IPS-20b (cell line): ENCODE measurements around the gene OR4X2.
"Not testable (repeated sequence)": the region's sequence is repeated elsewhere in the genome, so short reads cannot be mapped to it uniquely, and the experiment has no call there.

ENCODE experiments used
- H3K27ac ChIP-seq: one replicate; pipeline ENCODE4 v1.5.1; 2013; ENCODE audit warnings: low read length
- H3K27me3 ChIP-seq: 2 replicates; pipeline ENCODE4 v1.6.1; 2013; ENCODE audit warnings: mild to moderate bottlenecking, low read length, inconsistent platforms; ENCODE audit not compliant: insufficient read depth
- H3K36me3 ChIP-seq: 2 replicates; pipeline ENCODE4 v1.6.1; 2013; ENCODE audit warnings: low read depth, mild to moderate bottlenecking, inconsistent platforms, low read length, moderate library complexity; ENCODE audit not compliant: insufficient read depth
- H3K4me1 ChIP-seq: 2 replicates; pipeline ENCODE4 v1.6.1; 2013; ENCODE audit warnings: mild to moderate bottlenecking, control low read depth, inconsistent platforms, low read length, moderate library complexity; ENCODE audit not compliant: insufficient read depth
- H3K4me3 ChIP-seq: 2 replicates; pipeline ENCODE4 v1.5.1; 2013; ENCODE audit warnings: mild to moderate bottlenecking, low read length, inconsistent platforms
- H3K9ac ChIP-seq: 2 replicates; pipeline ENCODE4 v1.6.1; 2013; ENCODE audit warnings: low read depth, mild to moderate bottlenecking, inconsistent platforms, low read length, moderate library complexity
- H3K9me3 ChIP-seq: 2 replicates; pipeline ENCODE4 v1.6.1; 2013; ENCODE audit warnings: mild to moderate bottlenecking, low read depth, low read length, inconsistent platforms; ENCODE audit not compliant: insufficient read depth

Gene OR4X2, protein sequence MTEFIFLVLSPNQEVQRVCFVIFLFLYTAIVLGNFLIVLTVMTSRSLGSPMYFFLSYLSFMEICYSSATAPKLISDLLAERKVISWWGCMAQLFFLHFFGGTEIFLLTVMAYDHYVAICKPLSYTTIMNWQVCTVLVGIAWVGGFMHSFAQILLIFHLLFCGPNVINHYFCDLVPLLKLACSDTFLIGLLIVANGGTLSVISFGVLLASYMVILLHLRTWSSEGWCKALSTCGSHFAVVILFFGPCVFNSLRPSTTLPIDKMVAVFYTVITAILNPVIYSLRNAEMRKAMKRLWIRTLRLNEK

DNA sequence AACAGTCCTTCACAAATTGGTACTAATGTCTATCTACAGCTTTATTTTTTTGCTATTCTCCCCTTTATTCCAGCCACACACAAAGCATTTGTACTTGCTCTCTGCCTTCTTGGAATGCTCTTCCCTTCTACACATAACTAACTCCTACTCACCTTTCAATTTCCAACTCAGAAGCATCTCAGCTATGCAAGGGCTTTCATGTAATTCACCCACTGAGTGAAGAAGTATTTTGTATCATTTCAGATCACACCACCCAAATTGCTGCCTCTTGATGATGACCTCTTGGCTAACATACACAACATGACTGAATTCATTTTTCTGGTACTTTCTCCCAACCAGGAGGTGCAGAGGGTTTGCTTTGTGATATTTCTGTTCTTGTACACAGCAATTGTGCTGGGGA, at the start of gene OR4X2:
Gene OR4X2, plus strand, starts transcription at position 301 of the 400 bp plus-strand sequence. Its CDS starts 0 bp downstream, at position 301.
- Histone ChIP-seq H3K27me3 (no peaks in the 10 kb centered on the region), H3K27ac (no peak within 1 kb of the TSS), H3K36me3 (no peaks in the 10 kb centered on the region), H3K4me1 (no peaks in the 10 kb centered on the region), H3K9me3 (peaks cover 82% of the 10 kb centered on the region), H3K4me3 (no peak within 1 kb of the TSS; the same call in 1 of the 2 replicates), H3K9ac (no peak within 1 kb of the TSS)

DNA sequence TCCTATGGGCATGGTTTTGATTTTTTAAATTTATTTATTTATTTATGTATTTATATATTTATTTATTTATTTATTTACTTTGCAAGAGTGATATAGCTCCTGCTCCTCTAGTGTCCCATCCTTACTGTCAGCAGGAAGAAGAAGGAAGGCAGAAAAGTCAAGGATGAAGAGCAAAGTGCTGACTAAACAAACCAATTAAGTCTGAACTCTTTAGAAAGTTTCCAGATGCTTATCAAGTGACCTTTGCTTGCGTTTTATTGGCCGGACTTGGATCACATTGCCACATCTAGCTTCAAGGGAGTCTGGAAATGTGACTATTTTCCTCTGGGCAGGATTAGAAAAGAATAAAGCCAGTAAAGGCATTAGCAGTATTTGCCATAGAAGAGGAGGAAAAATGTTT, 37.0 kb upstream of the OR4X2 start:
- Histone ChIP-seq H3K27me3 (no peaks in the 10 kb centered on the region), H3K9ac (no peak overlapping the region), H3K9me3 (peaks cover 85% of the 10 kb centered on the region)

DNA sequence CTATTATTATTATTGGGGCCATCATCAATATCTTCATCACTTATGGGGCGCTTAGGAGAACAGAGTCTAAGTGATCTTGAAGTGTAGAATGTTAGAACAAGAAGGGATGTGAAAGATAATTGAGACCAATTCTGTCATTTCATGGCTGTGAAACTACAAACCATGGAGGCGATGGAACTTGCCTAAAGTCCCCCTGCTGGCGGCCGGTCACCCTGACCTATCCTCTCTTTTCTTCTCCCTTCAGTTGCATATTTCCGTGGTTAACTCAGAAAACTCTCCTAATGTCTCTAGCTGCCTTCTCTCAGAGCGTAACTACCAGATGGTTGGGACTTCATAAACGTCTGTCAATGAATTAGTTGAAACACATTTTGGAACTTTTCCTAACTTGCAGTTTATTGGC, 34.9 kb upstream of the OR4X2 start:
- H3K27ac ChIP-seq: no peak overlapping the region
- H3K27me3 ChIP-seq: no peaks in the 10 kb centered on the region
- no peak overlapping the region for H3K4me3 ChIP-seq
- H3K4me1 ChIP-seq: no peaks in the 10 kb centered on the region
- H3K36me3 ChIP-seq: no peaks in the 10 kb centered on the region
- peaks cover 89% of the 10 kb centered on the region for H3K9me3 ChIP-seq
- no peak overlapping the region for H3K9ac ChIP-seq

More for the DNA sequence above, 37.0 kb upstream of the OR4X2 start:
- H3K27ac ChIP-seq: no peak overlapping the region
- no peaks in the 10 kb centered on the region for H3K36me3 ChIP-seq
- no peak overlapping the region for H3K4me3 ChIP-seq
- no peaks in the 10 kb centered on the region for H3K4me1 ChIP-seq

DNA sequence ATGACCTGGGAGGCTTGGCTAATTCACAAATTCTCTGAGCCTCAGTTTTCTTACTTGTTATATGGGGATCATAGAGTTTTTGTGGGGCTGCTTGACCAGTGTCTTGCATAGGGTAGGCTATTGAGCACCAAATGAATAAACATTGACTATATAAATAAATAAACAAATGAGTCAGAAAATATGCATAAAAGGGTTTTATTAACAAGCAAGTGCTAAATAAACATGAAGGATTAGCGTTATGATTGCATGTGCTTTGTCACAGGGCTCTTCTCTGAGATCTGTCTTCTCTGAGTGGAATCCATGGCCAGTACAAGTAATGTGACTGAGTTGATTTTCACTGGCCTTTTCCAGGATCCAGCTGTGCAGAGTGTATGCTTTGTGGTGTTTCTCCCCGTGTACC, 28.4 kb upstream of the OR4X2 start, which contains the start of gene OR4B1:
Gene OR4B1, plus strand, starts transcription at position 301 of the 400 bp plus-strand sequence. Its CDS starts 0 bp downstream, at position 301.
- H3K9me3 ChIP-seq: peaks cover 90% of the 10 kb centered on the region

DNA sequence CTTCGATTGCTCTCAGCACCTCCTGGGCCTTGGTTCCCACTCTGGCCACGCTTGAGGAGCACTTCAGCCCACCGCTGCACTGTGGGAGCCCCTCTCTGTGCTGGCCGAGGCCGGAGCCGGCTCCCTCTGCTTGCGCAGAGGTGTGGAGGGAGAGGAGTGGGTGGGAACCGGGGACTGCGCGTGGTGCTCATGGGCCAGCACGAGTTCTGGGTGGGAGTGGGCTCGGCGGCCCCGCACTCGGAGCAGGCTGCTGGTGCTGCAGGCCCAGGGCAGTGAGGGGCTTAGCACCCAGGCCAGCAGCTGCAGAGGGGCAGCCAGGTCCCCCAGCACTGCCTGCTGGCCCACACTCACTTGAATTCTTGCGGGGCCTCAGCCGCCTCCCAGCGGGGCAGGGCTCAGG, 16.1 kb upstream of the OR4X2 start:
- H3K9me3 ChIP-seq: peaks cover 54% of the 10 kb centered on the region
- no peak overlapping the region for H3K4me3 ChIP-seq
- H3K4me1 ChIP-seq: no peaks in the 10 kb centered on the region
- H3K27me3 ChIP-seq: no peaks in the 10 kb centered on the region
- H3K27ac ChIP-seq: no peak overlapping the region
- H3K36me3 ChIP-seq: no peaks in the 10 kb centered on the region
- no peak overlapping the region for H3K9ac ChIP-seq

More for the DNA sequence above, 28.4 kb upstream of the OR4X2 start, which contains the start of gene OR4B1:
- Histone ChIP-seq H3K4me3 (no peak within 1 kb of the TSS), H3K4me1 (no peaks in the 10 kb centered on the region), H3K27ac (no peak within 1 kb of the TSS), H3K36me3 (no peaks in the 10 kb centered on the region), H3K9ac (no peak within 1 kb of the TSS), H3K27me3 (no peaks in the 10 kb centered on the region)

DNA sequence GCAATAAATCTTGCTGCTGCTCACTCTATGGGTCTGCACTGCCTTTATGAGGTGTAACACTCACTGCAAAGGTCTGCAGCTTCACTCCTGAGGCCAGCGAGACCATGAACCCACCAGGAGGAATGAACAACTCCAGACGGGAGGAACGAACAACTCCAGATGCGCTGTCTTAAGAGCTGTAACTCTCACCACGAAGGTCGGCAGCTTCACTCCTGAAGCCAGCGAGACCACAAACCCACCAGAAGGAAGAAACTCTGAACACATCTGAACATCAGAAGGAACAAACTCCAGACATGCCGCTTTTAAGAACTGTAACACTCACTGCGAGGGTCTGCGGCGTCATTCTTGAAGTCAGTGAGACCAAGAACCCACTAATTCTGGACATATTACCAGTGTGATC, 14.8 kb upstream of the OR4X2 start:
- not testable (repeated sequence) for H3K36me3 ChIP-seq, H3K27ac ChIP-seq, H3K4me1 ChIP-seq, H3K9ac ChIP-seq, H3K27me3 ChIP-seq, H3K4me3 ChIP-seq
- H3K9me3 ChIP-seq: peaks cover 42% of the 10 kb centered on the region

DNA sequence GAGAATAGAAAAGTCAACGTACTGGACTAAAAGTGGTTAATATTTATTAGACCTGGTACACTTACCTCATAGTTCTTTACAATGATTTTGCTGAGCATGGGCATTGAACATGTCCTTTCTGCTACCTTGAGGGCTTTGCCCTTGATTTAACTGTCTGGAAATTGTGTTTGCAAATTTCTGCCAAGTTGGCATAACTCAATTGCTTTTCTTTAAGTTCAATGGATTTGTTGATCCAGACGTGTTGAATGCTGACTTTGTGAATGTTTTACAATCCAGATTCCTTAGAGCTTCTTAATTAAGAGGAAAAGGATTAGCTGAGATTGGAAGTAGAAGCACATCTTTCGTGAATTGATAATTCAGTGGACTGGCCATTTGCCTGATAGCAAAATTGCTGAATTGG, 7.2 kb upstream of the OR4X2 start:
- H3K36me3 ChIP-seq: no peaks in the 10 kb centered on the region
- no peaks in the 10 kb centered on the region for H3K27me3 ChIP-seq
- no peaks in the 10 kb centered on the region for H3K4me1 ChIP-seq
- no peak overlapping the region for H3K27ac ChIP-seq
- no peak overlapping the region for H3K4me3 ChIP-seq
- no peak overlapping the region for H3K9ac ChIP-seq
- peaks cover 65% of the 10 kb centered on the region for H3K9me3 ChIP-seq

DNA sequence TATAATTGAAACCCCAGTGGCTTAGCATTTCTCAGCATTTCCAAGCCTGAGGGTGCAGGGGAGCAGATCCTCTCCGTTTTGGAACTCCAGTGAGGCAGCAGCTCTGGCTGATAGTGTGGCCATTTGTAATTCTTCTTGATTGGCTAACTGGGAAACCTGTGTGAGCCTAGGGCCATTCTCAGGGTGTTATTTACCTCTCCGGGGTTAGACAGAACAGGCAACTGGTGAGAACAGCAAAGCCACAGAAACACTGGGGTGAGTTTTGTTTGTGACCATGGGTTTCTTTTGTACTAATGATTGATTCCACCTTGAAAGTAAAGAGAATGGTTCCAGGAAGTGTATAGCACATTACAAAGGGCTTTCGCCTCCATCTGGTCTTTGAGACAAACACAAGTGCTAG, 2.4 kb upstream of the OR4X2 start:
- no peaks in the 10 kb centered on the region for H3K36me3 ChIP-seq
- no peaks in the 10 kb centered on the region for H3K27me3 ChIP-seq
- no peak overlapping the region for H3K27ac ChIP-seq
- H3K4me1 ChIP-seq: no peaks in the 10 kb centered on the region
- no peak overlapping the region for H3K4me3 ChIP-seq
- no peak overlapping the region for H3K9ac ChIP-seq
- peaks cover 90% of the 10 kb centered on the region for H3K9me3 ChIP-seq

DNA sequence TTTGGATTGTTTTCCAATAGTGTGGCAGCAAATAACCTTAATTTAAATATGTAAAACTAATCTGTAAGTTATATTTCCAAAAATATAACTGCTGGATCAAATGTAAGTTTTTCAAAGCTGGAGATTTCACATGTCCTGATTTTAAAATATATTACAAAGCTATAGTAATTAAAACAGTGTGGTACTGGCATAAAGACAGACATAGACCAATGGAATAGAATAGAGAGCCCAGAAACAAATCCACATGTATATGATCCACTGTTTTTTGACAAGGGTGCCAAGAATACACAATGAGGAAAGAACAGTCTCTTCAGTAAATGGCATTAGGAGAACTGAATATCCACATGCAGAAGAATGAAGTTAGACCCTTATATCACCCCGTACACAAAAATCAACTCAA, 4.0 kb downstream of the OR4X2 start:
- H3K27me3 ChIP-seq: no peaks in the 10 kb centered on the region
- H3K4me1 ChIP-seq: no peaks in the 10 kb centered on the region
- no peaks in the 10 kb centered on the region for H3K36me3 ChIP-seq
- H3K9ac ChIP-seq: no peak overlapping the region
- peaks cover 76% of the 10 kb centered on the region for H3K9me3 ChIP-seq
- H3K4me3 ChIP-seq: no peak overlapping the region
- H3K27ac ChIP-seq: no peak overlapping the region

DNA sequence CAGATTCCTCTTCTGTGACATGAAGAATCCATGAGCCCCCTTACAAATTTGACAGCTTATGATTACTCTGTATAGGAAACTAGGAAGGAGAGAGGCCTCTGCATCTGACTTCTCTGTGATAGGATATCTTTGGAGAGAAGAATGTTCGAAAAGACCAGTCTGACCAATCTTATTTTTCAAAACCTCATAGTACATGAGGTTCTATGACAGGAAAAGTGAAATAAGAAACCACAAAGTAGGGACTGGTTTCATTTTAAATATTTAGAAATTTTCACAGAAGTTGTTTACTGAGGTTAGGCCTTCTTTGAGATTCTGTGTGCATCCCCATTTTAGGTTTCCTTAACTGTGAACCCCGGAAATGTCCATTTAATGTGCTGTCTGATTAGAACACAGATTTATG, 16.7 kb downstream of the OR4X2 start:
- no peaks in the 10 kb centered on the region for H3K36me3 ChIP-seq
- no peak overlapping the region for H3K27ac ChIP-seq
- peaks cover 73% of the 10 kb centered on the region for H3K9me3 ChIP-seq
- no peaks in the 10 kb centered on the region for H3K27me3 ChIP-seq
- no peak overlapping the region for H3K4me3 ChIP-seq
- H3K4me1 ChIP-seq: no peaks in the 10 kb centered on the region
- H3K9ac ChIP-seq: no peak overlapping the region

DNA sequence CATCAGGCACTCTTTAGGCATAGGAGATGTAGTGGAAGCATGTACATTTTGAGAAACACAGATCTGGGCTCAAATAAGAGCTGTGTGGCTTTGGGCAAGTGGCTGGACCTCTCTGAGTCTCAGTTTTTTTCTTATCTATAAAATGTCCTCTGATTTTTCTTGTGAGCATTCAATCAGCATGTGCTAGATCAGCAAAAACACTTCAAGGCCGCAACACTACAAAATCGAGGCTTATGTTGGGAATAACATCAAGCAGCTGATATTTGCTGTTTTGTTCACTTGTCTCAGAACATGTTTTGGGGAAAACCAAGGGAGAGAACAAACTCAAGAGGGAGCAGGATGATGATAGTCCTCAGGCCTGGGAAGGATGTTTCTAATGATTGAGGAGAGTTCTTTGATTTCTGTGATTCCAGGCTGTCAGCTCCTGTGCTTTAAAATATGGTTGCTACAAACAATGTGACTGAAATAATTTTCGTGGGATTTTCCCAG, 18.6 kb downstream of the OR4X2 start, which contains the start of gene OR4X1:
Gene OR4X1, plus strand, starts transcription at position 439 of the 489 bp plus-strand sequence. Its CDS starts 0 bp downstream, at position 439.
- H3K4me3 ChIP-seq: no peak within 1 kb of the TSS
- H3K9me3 ChIP-seq: peaks cover 66% of the 10 kb centered on the region
- H3K4me1 ChIP-seq: no peaks in the 10 kb centered on the region
- H3K9ac ChIP-seq: no peak within 1 kb of the TSS
- no peaks in the 10 kb centered on the region for H3K36me3 ChIP-seq
- no peaks in the 10 kb centered on the region for H3K27me3 ChIP-seq
- H3K27ac ChIP-seq: no peak within 1 kb of the TSS

DNA sequence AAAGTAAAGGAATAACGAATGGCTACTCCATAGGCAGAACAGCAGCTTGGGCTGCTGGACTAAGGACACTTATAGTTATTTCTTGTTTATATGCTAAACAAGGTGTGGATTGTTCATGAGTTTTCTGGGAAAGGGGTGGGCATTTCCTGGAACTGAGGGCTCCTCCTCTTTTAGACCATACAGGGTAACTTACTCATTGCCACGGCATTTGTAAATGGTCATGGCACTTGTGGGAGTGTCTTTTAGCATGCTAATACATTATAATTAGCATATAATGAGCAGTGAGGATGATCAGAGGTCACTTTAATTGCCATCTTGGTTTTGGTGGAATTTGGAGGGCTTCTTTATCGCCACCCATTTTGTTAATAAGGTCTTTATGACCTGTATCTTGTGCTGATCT, 25.7 kb downstream of the OR4X2 start:
- Histone ChIP-seq H3K36me3 (no peaks in the 10 kb centered on the region), H3K9me3 (peaks cover 79% of the 10 kb centered on the region), H3K4me3 (no peak overlapping the region), H3K27me3 (peaks cover 7% of the 10 kb centered on the region), H3K4me1 (no peaks in the 10 kb centered on the region), H3K27ac (no peak overlapping the region), H3K9ac (no peak overlapping the region)
